SKM-1 (cell line): Measurements from ENCODE around the gene S100A13.
"Not testable (repeated sequence)": the region's sequence is repeated elsewhere in the genome, so short reads cannot be mapped to it uniquely, and the experiment has no call there.

Source experiments
- DNase-seq: peaks from one replicate; lab custom pipeline; 2025; ENCODE audit not compliant: unreplicated experiment; lab: John Stamatoyannopoulos, UW

S100A13 gene

GRCh38 chr1:153608089-153608682, 19.1 kb downstream of the S100A13 start:
- DNase-seq: no peak

GRCh38 chr1:153607381-153607780, 19.9 kb downstream of the S100A13 start:
- DNase-seq: no peak

- DNase-seq: no peak
Observed at GRCh38 chr1:153606194-153606593, 21.1 kb downstream of the S100A13 start.

- no peak for DNase-seq
Observed at GRCh38 chr1:153602749-153603148, 24.6 kb downstream of the S100A13 start.

- DNase-seq: no peak
Observed at GRCh38 chr1:153599847-153600246, 27.5 kb downstream of the S100A13 start.

GRCh38 chr1:153598309-153599172, 28.8 kb downstream of the S100A13 start:
- peak; percentile 99 for DNase-seq

GRCh38 chr1:153597206-153597605, 30.1 kb downstream of the S100A13 start:
- no peak for DNase-seq

GRCh38 chr1:153592748-153593147, 34.6 kb downstream of the S100A13 start:
- no peak for DNase-seq

- no peak for DNase-seq
Observed at GRCh38 chr1:153588482-153588881, 38.8 kb downstream of the S100A13 start.

GRCh38 chr1:153588033-153588432, 39.3 kb downstream of the S100A13 start:
- not testable (repeated sequence) for DNase-seq

- no peak for DNase-seq
Observed at GRCh38 chr1:153587314-153587713, 40.0 kb downstream of the S100A13 start.

GRCh38 chr1:153586347-153586746, 41.0 kb downstream of the S100A13 start:
- no peak for DNase-seq

GRCh38 chr1:153585006-153585405, 42.3 kb downstream of the S100A13 start:
- DNase-seq: no peak

- DNase-seq: no peak
Observed at GRCh38 chr1:153583976-153584375, 43.3 kb downstream of the S100A13 start.

- DNase-seq: not testable (repeated sequence)
Observed at GRCh38 chr1:153583514-153583913, 43.8 kb downstream of the S100A13 start.

GRCh38 chr1:153582836-153583235, 44.5 kb downstream of the S100A13 start:
- not testable (repeated sequence) for DNase-seq

GRCh38 chr1:153578936-153579335, 48.4 kb downstream of the S100A13 start:
- no peak for DNase-seq

GRCh38 chr1:153578490-153578889, 48.8 kb downstream of the S100A13 start:
- no peak for DNase-seq

- no peak for DNase-seq
Observed at GRCh38 chr1:153577624-153578051, 49.7 kb downstream of the S100A13 start.

- peak; percentile 41 for DNase-seq
Observed at GRCh38 chr1:153577138-153577537, 50.2 kb downstream of the S100A13 start.

- not testable (repeated sequence) for DNase-seq
Observed at GRCh38 chr1:153575497-153575896, 51.8 kb downstream of the S100A13 start.

- DNase-seq: not testable (repeated sequence)
Observed at GRCh38 chr1:153575081-153575491, 52.2 kb downstream of the S100A13 start.
